Activated naive CD4-positive, alpha-beta T cell treated with anti-CD3 and anti-CD28 coated beads for 36 hours (primary cell): ENCODE results near the gene IGF2BP3. TPM values are rescaled to one million over a fixed set of nuclear protein-coding genes. Genes with fewer than 3 reads are reported as not detected.

Experiments used
- CTCF ChIA-PET: fragments of 350-600 bp; sonication (Branson Sonifier 250); formaldehyde crosslinking; loops from one replicate; lab custom pipeline; 2021; ENCODE audit warnings: antibody characterized with exemption; lab: Charles Lee
- DNase-seq: peaks from one replicate; pipeline ENCODE4 v3.0.0-alpha.2; 2020
- H3K27ac Mint-ChIP-seq: one replicate; pipeline ENCODE4 v1.8.0; 2021; ENCODE audit warnings: mild to moderate bottlenecking, mixed read lengths
- H3K27me3 Mint-ChIP-seq: one replicate; pipeline ENCODE4 v1.8.0; 2021; ENCODE audit warnings: low read depth, mixed read lengths
- H3K36me3 Mint-ChIP-seq: one replicate; pipeline ENCODE4 v1.8.0; 2021; ENCODE audit warnings: low read depth, mixed read lengths
- H3K4me1 Mint-ChIP-seq: one replicate; pipeline ENCODE4 v1.8.0; 2021; ENCODE audit warnings: low read depth, mixed read lengths
- H3K4me3 Mint-ChIP-seq: one replicate; pipeline ENCODE4 v1.8.0; 2021; ENCODE audit warnings: mild to moderate bottlenecking, moderate library complexity, mixed read lengths
- H3K9me3 Mint-ChIP-seq: one replicate; pipeline ENCODE4 v1.8.0; 2021; ENCODE audit warnings: mixed read lengths
- intact Hi-C: fragments of 100-400 bp; cut with micrococcal nuclease; formaldehyde crosslinking; loops from one replicate; pipeline ENCODE4 v1.15.1; 2023
- total RNA-seq, 2 experiments: library from RNA; stranded (reverse); gene quantifications; one replicate each; pipeline ENCODE4 v1.2.3, GENCODE V29; 2021

The IGF2BP3 gene
- total RNA-seq, 2 experiments from 2014 or later: 0.29 to 0.54 TPM

- DNase-seq: no peak
- Mint-ChIP-seq H3K4me1 (peaks cover 42% of the 10 kb centered on the region), H3K27me3 (peaks cover 6% of the 10 kb centered on the region)
Measured at GRCh38 chr7:23371654-23372053, 98.6 kb downstream of the IGF2BP3 start.

DNA sequence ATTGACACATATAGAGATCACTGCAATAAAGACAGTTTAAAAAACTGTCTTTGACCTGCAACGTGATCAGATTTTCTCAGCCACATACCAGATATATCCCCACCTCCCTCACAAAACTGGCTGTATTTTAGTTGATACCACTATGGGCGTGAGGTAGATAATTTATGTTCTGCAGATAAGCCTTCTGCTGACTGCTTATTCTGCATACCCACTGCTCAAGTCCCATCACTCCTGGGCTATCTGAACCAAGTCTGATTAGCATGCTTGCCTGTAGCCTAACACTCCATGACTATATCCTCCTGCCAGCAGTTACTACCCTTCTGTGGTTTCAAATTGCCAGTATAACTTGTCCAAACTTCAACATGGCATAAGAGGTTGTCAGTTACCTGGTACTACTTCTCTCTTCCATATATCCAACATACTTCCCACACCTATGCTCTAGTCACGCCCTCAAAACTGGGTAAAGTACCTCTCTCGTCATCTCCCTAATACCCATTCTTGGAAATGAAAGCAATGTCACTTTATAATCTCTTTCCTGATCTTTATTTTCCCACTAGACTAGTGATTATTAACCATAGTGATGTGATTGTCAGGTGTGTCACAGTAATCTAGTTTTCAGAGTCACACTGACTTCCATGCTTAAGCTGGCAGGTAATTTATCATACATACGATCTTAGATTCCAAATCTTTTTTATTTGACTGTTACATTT lies 100.4 kb downstream of the IGF2BP3 start:
- Mint-ChIP-seq H3K36me3 (no peaks in the 10 kb centered on the region), H3K27ac (no peak overlapping the region), H3K27me3 (peaks cover 6% of the 10 kb centered on the region), H3K4me3 (no peak overlapping the region), H3K4me1 (peaks cover 39% of the 10 kb centered on the region), H3K9me3 (no peaks in the 10 kb centered on the region)
- intact Hi-C loops: loop anchor here (5.0 to 10.0 kb wide), 7 partner anchors 185 to 1755 kb away; partner anchors contain the start of genes CYCS, GSDME and NUP42
- DNase-seq: no peak
- CTCF ChIA-PET: interaction anchor here (2.2 kb wide), 1 partner anchor 12 kb away, joined by 10 read pairs; no protein-coding TSS in a partner anchor

More at GRCh38 chr7:23371654-23372053, 98.6 kb downstream of the IGF2BP3 start:
- Mint-ChIP-seq H3K4me3 (no peak overlapping the region), H3K9me3 (no peaks in the 10 kb centered on the region), H3K27ac (no peak overlapping the region), H3K36me3 (no peaks in the 10 kb centered on the region)
- CTCF ChIA-PET: interaction anchor here (0.6 to 2.2 kb wide), 2 partner anchors 13 to 286 kb away, joined by 3 to 10 read pairs; no protein-coding TSS in a partner anchor
- intact Hi-C loops: loop anchor here (5.0 to 10.0 kb wide), 7 partner anchors 187 to 1753 kb away; partner anchors contain the start of genes CYCS, GSDME and NUP42

DNA sequence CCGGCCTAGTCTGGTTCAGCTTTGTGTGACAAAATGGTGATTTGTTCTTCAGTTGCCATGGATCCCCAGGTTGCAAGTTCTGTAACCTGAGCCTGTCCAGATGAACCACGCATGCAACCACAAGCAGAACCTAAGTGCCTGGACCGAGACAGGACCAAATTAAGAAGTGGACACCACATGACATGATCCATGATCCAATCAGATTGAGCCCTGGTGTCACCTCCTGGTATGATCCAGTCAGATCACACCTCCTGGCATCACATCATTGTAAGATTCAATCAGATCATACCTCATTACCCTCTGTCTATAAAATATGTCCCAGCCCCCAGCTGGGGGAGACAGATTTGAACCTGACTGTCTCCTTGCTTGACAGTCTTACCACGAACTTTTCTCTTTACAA lies 101.2 kb downstream of the IGF2BP3 start:
- Mint-ChIP-seq H3K36me3 (no peaks in the 10 kb centered on the region), H3K9me3 (no peaks in the 10 kb centered on the region), H3K4me1 (peaks cover 39% of the 10 kb centered on the region), H3K27me3 (peaks cover 6% of the 10 kb centered on the region), H3K4me3 (no peak overlapping the region), H3K27ac (no peak overlapping the region)
- CTCF ChIA-PET: interaction anchor here (0.7 to 1.0 kb wide), 2 partner anchors 11 to 328 kb away, joined by 3 to 7 read pairs; no protein-coding TSS in a partner anchor
- intact Hi-C loops: no loop called here
- no peak for DNase-seq

GRCh38 chr7:23358152-23358674 lies 112.1 kb downstream of the IGF2BP3 start:
- DNase-seq: no peak
- intact Hi-C loops: loop anchor here (5.0 kb wide), 2 partner anchors 174 to 1214 kb away; partner anchors contain the start of genes PALS2 and TRA2A
- no peak overlapping the region for H3K4me3 Mint-ChIP-seq
- no peak overlapping the region for H3K27ac Mint-ChIP-seq
- H3K9me3 Mint-ChIP-seq: no peaks in the 10 kb centered on the region
- H3K4me1 Mint-ChIP-seq: peaks cover 15% of the 10 kb centered on the region
- no peaks in the 10 kb centered on the region for H3K36me3 Mint-ChIP-seq
- CTCF ChIA-PET: interaction anchor here (0.6 to 3.5 kb wide), 43 partner anchors 8 to 354 kb away, joined by 3 to 50 read pairs (median 5); no protein-coding TSS in a partner anchor
- H3K27me3 Mint-ChIP-seq: peaks cover 3% of the 10 kb centered on the region

GRCh38 chr7:23357190-23358093 lies 112.8 kb downstream of the IGF2BP3 start:
- Mint-ChIP-seq H3K4me1 (peaks cover 15% of the 10 kb centered on the region), H3K9me3 (no peaks in the 10 kb centered on the region), H3K4me3 (no peak overlapping the region), H3K27me3 (peaks cover 3% of the 10 kb centered on the region), H3K36me3 (no peaks in the 10 kb centered on the region), H3K27ac (no peak overlapping the region)
- intact Hi-C loops: loop anchor here (1.0 to 5.0 kb wide), 11 partner anchors 16 to 1215 kb away; partner anchors contain the start of genes PALS2 and TRA2A
- CTCF ChIA-PET: interaction anchor here (0.6 to 3.5 kb wide), 42 partner anchors 8 to 354 kb away, joined by 3 to 50 read pairs (median 5); no protein-coding TSS in a partner anchor
- DNase-seq: no peak

GRCh38 chr7:23356726-23357125 lies 113.6 kb downstream of the IGF2BP3 start:
- CTCF ChIA-PET: no interaction called here
- no peak overlapping the region for H3K4me3 Mint-ChIP-seq
- H3K9me3 Mint-ChIP-seq: no peaks in the 10 kb centered on the region
- H3K36me3 Mint-ChIP-seq: no peaks in the 10 kb centered on the region
- peaks cover 15% of the 10 kb centered on the region for H3K4me1 Mint-ChIP-seq
- H3K27me3 Mint-ChIP-seq: peaks cover 3% of the 10 kb centered on the region
- intact Hi-C loops: loop anchor here (1.0 to 5.0 kb wide), 11 partner anchors 17 to 1216 kb away; partner anchors contain the start of genes PALS2 and TRA2A
- H3K27ac Mint-ChIP-seq: no peak overlapping the region
- DNase-seq: peak; percentile 25

DNA sequence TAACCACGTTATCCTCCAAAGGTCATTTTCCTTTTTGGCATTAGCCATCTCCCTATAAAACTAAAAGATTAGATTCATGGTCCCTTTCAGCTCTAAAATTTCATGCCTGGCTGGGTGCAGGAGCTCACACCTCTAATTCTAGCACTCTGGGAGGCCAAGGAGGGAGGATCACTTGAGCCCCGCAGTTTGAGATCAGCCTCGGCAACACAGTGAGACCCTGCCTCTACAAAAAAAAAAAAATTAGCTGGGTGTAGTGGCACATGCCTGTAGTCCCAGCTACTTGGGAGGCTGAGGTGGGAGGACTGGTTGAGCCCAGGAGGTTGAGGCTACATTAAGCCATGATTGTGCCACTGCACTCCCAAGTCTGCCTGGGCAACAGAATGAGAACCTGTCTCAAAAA lies 114.1 kb downstream of the IGF2BP3 start:
- intact Hi-C loops: loop anchor here (2.0 to 5.0 kb wide), 3 partner anchors 63 to 1216 kb away; partner anchors contain the start of genes PALS2 and TRA2A
- no peaks in the 10 kb centered on the region for H3K36me3 Mint-ChIP-seq
- CTCF ChIA-PET: interaction anchor here (0.6 to 3.2 kb wide), 3 partner anchors 20 to 107 kb away, joined by 3 to 19 read pairs (median 3); no protein-coding TSS in a partner anchor
- no peak overlapping the region for H3K27ac Mint-ChIP-seq
- no peaks in the 10 kb centered on the region for H3K9me3 Mint-ChIP-seq
- H3K27me3 Mint-ChIP-seq: peaks cover 3% of the 10 kb centered on the region
- H3K4me1 Mint-ChIP-seq: peaks cover 16% of the 10 kb centered on the region
- no peak overlapping the region for H3K4me3 Mint-ChIP-seq
- no peak for DNase-seq

DNA sequence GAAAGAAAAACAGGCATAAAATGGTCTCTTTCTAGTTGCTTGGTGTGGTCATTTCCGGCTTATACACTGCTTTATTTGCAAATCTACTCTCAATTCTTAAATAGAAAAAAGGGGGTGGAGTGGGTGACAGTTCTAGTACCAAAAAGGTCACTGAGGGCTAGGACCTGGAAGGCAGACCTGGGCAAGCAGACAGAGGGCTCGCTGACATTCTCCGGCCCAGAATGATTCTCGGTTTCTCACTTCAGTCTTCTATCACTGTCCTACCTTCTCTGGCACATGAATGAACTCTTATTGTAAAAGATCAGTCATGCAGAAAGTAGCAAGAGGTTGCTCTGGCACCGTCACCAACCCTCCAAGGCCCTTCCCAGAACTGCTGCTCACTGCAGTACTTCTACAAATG lies 117.1 kb downstream of the IGF2BP3 start:
- Mint-ChIP-seq H3K27me3 (no peaks in the 10 kb centered on the region), H3K4me3 (no peak overlapping the region), H3K9me3 (no peaks in the 10 kb centered on the region), H3K27ac (no peak overlapping the region), H3K36me3 (no peaks in the 10 kb centered on the region), H3K4me1 (peaks cover 16% of the 10 kb centered on the region)
- CTCF ChIA-PET: interaction anchor here (3.2 kb wide), 1 partner anchor 80 kb away, joined by 19 read pairs; no protein-coding TSS in a partner anchor
- intact Hi-C loops: no loop called here
- DNase-seq: no peak

- Mint-ChIP-seq H3K4me3 (no peak overlapping the region), H3K27ac (no peak overlapping the region), H3K9me3 (no peaks in the 10 kb centered on the region), H3K4me1 (peaks cover 26% of the 10 kb centered on the region), H3K36me3 (no peaks in the 10 kb centered on the region), H3K27me3 (no peaks in the 10 kb centered on the region)
- intact Hi-C loops: no loop called here
- CTCF ChIA-PET: interaction anchor here (1.0 to 2.4 kb wide), 4 partner anchors 8 to 113 kb away, joined by 5 to 13 read pairs (median 8); no protein-coding TSS in a partner anchor
- no peak for DNase-seq
Measured at GRCh38 chr7:23350466-23350865, 119.8 kb downstream of the IGF2BP3 start.

DNA sequence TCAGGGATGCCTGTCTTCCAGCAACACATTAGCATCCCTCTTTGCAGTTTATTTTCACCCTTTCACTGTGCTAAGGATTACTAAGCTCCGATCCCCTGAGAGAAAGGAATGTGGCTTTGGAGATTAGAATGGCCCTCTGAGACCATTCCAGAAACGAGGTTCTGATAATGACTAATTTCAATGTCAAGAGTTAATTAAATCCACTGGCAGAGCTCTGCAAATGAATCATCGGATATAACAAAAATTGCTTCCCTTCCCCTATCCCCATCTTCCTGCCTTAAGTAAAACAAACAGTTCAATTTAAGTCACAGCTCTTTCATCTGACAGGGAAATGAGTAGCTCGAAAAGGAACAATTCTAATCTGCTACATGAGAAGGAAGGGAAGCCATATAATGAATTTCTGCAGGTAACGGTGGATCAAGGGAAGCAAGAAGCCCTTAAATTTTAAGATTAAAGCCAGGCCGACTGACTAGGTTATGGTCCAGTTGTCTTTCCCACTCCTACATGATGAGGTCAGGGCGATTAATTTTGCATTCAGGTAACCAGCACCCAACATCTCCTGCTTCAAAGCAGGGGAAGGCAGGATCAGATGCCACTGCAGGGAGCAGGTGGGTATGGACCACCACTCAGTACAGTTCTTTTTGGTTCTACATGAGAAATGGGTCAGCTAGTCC lies 120.7 kb downstream of the IGF2BP3 start:
- no peaks in the 10 kb centered on the region for H3K36me3 Mint-ChIP-seq
- CTCF ChIA-PET: interaction anchor here (1.0 to 2.4 kb wide), 4 partner anchors 9 to 114 kb away, joined by 5 to 13 read pairs (median 8); no protein-coding TSS in a partner anchor

GRCh38 chr7:23347682-23348180 lies 122.6 kb downstream of the IGF2BP3 start:
- CTCF ChIA-PET: interaction anchor here (0.9 to 3.4 kb wide), 6 partner anchors 48 to 196 kb away, joined by 3 to 17 read pairs (median 4); partner anchors contain the start of genes IGF2BP3 and MALSU1
- Mint-ChIP-seq H3K36me3 (no peaks in the 10 kb centered on the region), H3K4me1 (peaks cover 32% of the 10 kb centered on the region), H3K27ac (peak overlapping the region; percentile 64), H3K4me3 (peak overlapping the region; percentile 8), H3K27me3 (no peaks in the 10 kb centered on the region), H3K9me3 (no peaks in the 10 kb centered on the region)
- intact Hi-C loops: no loop called here
- peak; percentile 20 for DNase-seq

More for the DNA sequence above, 120.7 kb downstream of the IGF2BP3 start:
- Mint-ChIP-seq H3K27ac (no peak overlapping the region), H3K27me3 (no peaks in the 10 kb centered on the region), H3K4me3 (no peak overlapping the region), H3K4me1 (peaks cover 32% of the 10 kb centered on the region), H3K9me3 (no peaks in the 10 kb centered on the region)
- intact Hi-C loops: no loop called here
- DNase-seq: no peak
